Measurements from ENCODE around the gene ZNF43.
"Not testable (repeated sequence)": the region's sequence is repeated elsewhere in the genome, so short reads cannot be mapped to it uniquely, and the experiment has no call there.

The ZNF43 gene

GRCh38 chr19:21835810-21836444 is at the start of gene ZNF43:
Gene ZNF43 (minus strand): TSS chr19:21836182. CDS start chr19:21836038, 144 bp downstream.
- peak; percentile 82 for DNase-seq

- DNase-seq = not testable (repeated sequence)
Observed at GRCh38 chr19:21885516-21885915, 49.5 kb upstream of the ZNF43 start.

GRCh38 chr19:21884786-21885185 is 48.8 kb upstream of the ZNF43 start:
- DNase-seq = not testable (repeated sequence)

DNA sequence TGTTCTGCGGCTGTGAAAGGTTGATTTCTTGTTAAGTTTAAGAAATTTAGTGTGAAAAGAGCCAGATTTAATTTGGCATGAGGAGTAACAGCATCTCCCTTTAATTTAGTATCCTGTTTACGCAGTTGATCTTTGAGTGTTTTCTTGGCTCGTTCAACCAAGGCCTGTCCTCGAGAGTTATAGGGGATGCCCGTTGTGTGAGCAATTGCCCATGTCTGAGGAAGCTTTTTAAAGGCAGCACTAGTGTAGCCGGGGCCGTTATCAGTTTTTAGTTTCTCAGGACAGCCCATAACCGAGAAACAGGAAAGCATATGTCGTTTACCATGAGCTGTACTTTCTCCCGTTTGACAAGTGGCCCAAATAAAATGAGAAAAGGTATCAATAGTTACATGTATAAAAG is 47.5 kb upstream of the ZNF43 start:
- no peak for DNase-seq

- DNase-seq = not testable (repeated sequence)
Observed at GRCh38 chr19:21880761-21881160, 44.8 kb upstream of the ZNF43 start.

DNA sequence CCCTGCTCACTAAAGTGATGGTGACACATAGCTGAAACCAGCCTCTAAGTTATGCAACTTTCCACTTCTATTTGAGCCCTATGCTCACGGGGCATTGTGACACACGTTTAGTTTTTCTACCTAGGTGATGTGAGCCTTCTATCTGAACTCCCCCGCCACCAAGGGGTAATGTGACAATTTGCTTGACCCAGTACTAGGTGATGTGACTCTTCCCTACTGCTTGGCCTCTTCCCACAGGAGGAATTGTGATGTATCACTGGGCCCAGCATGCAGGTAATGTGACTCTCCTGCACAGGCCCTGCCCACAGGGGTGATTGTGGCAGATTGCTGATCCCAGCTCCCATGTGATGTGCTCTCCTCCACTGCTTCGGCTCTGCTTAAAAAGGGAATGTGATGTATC is 42.7 kb upstream of the ZNF43 start:
- no peak for DNase-seq

- DNase-seq = no peak
Observed at GRCh38 chr19:21877976-21878375, 42.0 kb upstream of the ZNF43 start.

- DNase-seq = not testable (repeated sequence)
Observed at GRCh38 chr19:21876608-21877007, 40.6 kb upstream of the ZNF43 start.

GRCh38 chr19:21856773-21857514 is 21.0 kb upstream of the ZNF43 start:
- no peak for DNase-seq

DNA sequence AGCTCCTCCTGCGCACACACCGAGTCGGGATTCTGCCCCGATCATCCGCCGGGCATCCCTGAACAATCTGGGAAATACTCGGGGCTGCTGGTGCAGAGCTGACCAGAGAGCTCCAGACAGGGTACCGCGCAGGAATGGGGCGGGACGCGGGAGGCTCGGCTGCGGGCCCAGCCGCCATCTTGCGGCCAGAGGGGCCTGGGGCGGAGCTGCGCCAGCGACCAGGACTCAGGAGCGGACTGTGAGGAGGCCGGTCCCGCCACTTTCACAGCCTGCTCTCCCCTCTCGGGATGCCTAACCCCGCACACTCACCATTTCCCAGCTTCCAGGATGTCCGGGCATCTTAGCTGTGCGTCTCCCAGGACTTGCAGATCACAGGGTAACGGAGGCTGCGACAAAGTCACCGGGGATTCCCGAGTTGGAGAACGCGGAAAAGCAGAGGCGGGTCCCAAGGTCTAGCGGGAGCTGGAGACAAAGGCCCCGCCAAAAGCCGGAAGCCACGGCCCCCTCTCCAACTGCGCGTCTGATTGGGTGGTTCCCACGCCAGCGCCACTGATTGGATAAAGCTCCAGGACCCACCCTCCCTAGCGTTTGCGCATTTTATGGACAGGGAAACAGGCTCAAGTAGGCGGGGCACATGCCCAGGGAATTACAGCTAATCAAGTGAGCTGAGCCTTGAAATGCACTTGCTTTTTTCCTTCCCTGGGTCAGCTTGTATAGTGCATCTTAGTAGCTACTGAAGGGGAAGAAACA is 15.8 kb upstream of the ZNF43 start:
- DNase-seq = peak; percentile 73

- no peak for DNase-seq
Observed at GRCh38 chr19:21850656-21851255, 14.8 kb upstream of the ZNF43 start.

- DNase-seq = no peak
Observed at GRCh38 chr19:21848706-21849105, 12.7 kb upstream of the ZNF43 start.

DNA sequence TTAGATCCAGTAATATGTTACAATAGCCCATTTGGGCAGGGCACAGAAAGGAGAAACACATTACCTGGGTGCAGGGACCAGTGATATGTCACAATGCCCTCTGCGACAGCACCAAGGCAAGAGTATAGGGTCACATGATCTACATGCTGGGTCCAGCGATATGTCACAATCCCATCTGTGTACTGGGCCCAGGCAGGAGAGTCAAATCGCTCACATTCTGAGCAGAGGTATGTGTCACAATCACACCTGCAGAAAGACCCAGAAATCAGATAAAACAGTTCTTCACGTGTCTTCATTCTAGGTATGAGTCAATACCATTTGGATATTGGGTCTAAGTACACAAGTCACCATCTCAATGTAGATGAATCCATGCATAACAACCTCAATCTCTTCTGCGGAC is 7.1 kb upstream of the ZNF43 start:
- DNase-seq = no peak

GRCh38 chr19:21841488-21842097 is 5.6 kb upstream of the ZNF43 start:
- no peak for DNase-seq

DNA sequence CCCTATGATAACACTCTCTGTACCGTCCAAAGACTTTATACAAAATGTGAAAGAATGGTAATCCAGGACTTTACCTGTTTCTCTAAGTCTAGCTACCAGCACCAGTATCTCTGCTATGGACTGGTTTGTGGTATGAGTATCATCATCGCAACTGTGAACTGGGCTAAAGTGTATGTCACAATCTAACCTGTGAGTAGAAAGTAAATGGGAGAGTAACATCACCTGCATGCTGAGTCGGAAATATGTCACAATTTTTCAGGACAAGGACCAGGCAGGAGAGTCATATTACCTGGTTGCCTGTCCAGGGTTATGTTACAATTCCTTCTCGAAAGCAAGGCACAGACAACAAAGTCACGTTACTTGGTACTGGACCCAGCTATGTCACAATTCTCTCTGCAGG is 5.1 kb upstream of the ZNF43 start:
- no peak for DNase-seq

GRCh38 chr19:21839976-21840375 is 4.0 kb upstream of the ZNF43 start:
- no peak for DNase-seq

DNA sequence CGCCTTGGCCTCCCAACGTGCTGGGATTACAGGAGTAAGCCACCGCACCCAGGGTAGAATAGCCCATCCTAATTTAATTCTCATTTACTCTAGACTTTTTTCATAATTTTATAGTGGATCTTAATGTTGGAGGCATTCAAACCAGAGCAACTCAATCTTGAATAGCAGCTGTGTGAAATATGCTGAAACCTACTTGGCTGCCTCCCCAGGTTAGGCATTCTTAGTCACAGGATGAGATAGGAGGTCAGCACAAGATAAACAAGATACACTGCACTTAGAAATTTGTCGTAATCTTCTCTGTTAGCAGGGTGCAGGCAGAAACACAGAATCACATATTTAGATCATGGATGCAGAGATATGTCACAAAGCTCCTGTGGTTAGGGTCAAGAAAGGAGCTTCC is 2.7 kb upstream of the ZNF43 start:
- DNase-seq = no peak

DNA sequence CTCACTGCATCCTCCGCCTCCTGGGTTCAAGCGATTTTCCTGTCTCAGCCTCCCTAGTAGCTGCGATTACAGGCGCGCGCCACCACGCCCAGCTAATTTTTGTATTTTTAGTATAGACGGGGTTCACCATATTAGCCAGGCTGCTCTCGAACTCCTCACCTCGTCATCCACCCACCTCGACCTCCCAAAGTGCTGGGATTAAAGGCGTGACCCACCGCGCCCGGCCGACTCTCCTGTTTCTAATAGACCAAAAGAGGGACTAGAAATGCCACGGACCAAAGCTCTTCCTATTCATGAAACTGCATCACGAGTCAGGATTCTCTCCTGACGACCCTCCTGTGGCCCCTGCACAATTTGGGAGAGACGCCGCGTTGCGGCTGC is 563 bp downstream of the ZNF43 start:
- no peak for DNase-seq

DNA sequence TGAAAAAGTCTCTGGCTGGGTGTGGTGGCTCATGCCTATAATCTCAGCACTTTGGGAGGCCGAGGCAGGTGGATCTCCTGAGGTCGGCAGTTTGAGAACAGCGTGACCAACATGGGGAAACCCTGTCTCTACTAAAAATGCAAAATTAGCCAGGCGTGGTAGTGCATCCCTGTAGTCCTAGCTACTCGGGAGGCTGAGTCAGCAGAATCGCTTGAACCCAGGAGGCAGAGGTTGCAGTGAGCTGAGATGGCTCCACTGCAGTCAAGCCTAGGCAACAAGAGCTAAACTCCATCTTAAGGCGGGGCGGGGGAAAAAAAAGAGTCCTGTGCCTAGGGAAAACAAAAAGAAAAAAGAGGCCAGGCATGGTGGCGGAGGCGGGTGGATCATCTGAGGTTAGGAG is 2.2 kb downstream of the ZNF43 start:
- no peak for DNase-seq

GRCh38 chr19:21824679-21825078 is 11.3 kb downstream of the ZNF43 start:
- no peak for DNase-seq

GRCh38 chr19:21823224-21823623 is 12.8 kb downstream of the ZNF43 start:
- DNase-seq = no peak

DNA sequence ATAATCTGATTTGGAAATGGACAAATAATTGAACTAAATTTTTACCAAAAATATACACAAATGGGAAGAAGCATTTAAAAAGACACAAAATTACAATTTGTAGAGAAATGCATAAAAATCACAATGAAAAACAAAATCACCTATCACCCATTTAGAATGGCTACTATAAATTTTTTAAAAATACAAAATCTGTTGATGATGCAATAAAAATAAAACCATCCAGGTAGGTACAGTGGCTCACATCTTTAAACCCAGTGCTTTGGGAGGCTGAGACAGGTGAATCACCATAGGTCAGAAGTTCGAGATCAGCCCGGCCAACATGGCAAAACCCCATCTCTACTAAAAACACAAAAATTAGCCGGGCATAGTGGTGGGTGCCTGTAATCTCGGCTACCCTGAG is 23.5 kb downstream of the ZNF43 start:
- no peak for DNase-seq

GRCh38 chr19:21808400-21809000 is 27.5 kb downstream of the ZNF43 start:
- not testable (repeated sequence) for DNase-seq
